Left ventricle myocardium inferior (tissue), 1 donor: ENCODE measurements around the gene ATF1. TPM values are rescaled to one million over a fixed set of nuclear protein-coding genes. Genes with fewer than 3 reads are reported as not detected.
A peak's percentile ranks its signal among the peaks of the same experiment; 100 is the strongest.

Experiments used
- DNase-seq: peaks from one replicate; pipeline ENCODE4 v3.0.0-alpha.2; 2020
- H3K27ac ChIP-seq: fragments of 200-600 bp; replicated peaks from 2 replicates; pipeline ENCODE4 v1.8.0; 2021
- H3K27me3 ChIP-seq: fragments of 200-600 bp; 2 replicates; pipeline ENCODE4 v1.8.0; 2021; ENCODE audit warnings: low read depth
- H3K36me3 ChIP-seq: fragments of 200-600 bp; 2 replicates; pipeline ENCODE4 v1.8.0; 2021
- H3K4me1 ChIP-seq: fragments of 200-600 bp; 2 replicates; pipeline ENCODE4 v1.8.0; 2021
- H3K4me3 ChIP-seq: fragments of 200-600 bp; 2 replicates; pipeline ENCODE4 v1.8.0; 2021; ENCODE audit warnings: mild to moderate bottlenecking, moderate library complexity
- H3K9me3 ChIP-seq: fragments of 200-600 bp; replicated peaks from 2 replicates; pipeline ENCODE4 v1.8.0; 2021
- CTCF ChIP-seq: fragments of 200-600 bp; IDR thresholded peaks from 2 replicates; pipeline ENCODE4 v1.8.0; 2021; ENCODE audit warnings: antibody characterized with exemption, mild to moderate bottlenecking, borderline replicate concordance
- intact Hi-C: fragments of 100-400 bp; cut with micrococcal nuclease; formaldehyde crosslinking; loops from one replicate; pipeline ENCODE4 v1.11.0; 2022
- total RNA-seq: library from RNA; stranded (reverse); fragmentation: NEBNext Ultra II Directional; extraction: Animal tissue kit (Norgen Biotek cat#: 25700); gene quantifications from one replicate; pipeline ENCODE4 v1.2.1, GENCODE V29; 2021
- donor health status: DM: no; HTN: yes; CAD: no; lungs with severe emphysema.

Gene ATF1
- total RNA-seq, 1 donor from 2014 or later = 28.3 TPM

GRCh38 chr12:50723865-50724264 is 40.0 kb upstream of the ATF1 start:
- Histone ChIP-seq H3K4me1 (peaks cover 43% of the 10 kb centered on the region), H3K27me3 (no peaks in the 10 kb centered on the region), H3K27ac (peak overlapping the region; percentile 17), H3K4me3 (no peak overlapping the region), H3K36me3 (peaks cover 83% of the 10 kb centered on the region), H3K9me3 (no peaks in the 10 kb centered on the region)
- TF ChIP-seq CTCF = no peak
- no peak for DNase-seq
- intact Hi-C loops = no loop called here

GRCh38 chr12:50725011-50725942 is 38.6 kb upstream of the ATF1 start:
- intact Hi-C loops = no loop called here
- H3K36me3 ChIP-seq = peaks cover 85% of the 10 kb centered on the region
- H3K4me3 ChIP-seq = no peak overlapping the region
- peaks cover 43% of the 10 kb centered on the region for H3K4me1 ChIP-seq
- H3K27me3 ChIP-seq = no peaks in the 10 kb centered on the region
- DNase-seq = no peak
- no peak for TF ChIP-seq CTCF
- H3K9me3 ChIP-seq = no peaks in the 10 kb centered on the region
- H3K27ac ChIP-seq = peak overlapping the region; percentile 17

- no peak for TF ChIP-seq CTCF
- H3K4me1 ChIP-seq = peaks cover 43% of the 10 kb centered on the region
- DNase-seq = no peak
- intact Hi-C loops = no loop called here
- H3K36me3 ChIP-seq = peaks cover 85% of the 10 kb centered on the region
- H3K27ac ChIP-seq = no peak overlapping the region
- H3K4me3 ChIP-seq = no peak overlapping the region
- no peaks in the 10 kb centered on the region for H3K9me3 ChIP-seq
- H3K27me3 ChIP-seq = no peaks in the 10 kb centered on the region
Observed at GRCh38 chr12:50727466-50727865, 36.4 kb upstream of the ATF1 start.

- peaks cover 41% of the 10 kb centered on the region for H3K4me1 ChIP-seq
- H3K27me3 ChIP-seq = no peaks in the 10 kb centered on the region
- no peak overlapping the region for H3K4me3 ChIP-seq
- peaks cover 87% of the 10 kb centered on the region for H3K36me3 ChIP-seq
- H3K27ac ChIP-seq = no peak overlapping the region
- no peak for TF ChIP-seq CTCF
- intact Hi-C loops = no loop called here
- no peaks in the 10 kb centered on the region for H3K9me3 ChIP-seq
- no peak for DNase-seq
Observed at GRCh38 chr12:50728417-50728816, 35.5 kb upstream of the ATF1 start.

- Histone ChIP-seq H3K27ac (no peak overlapping the region), H3K9me3 (no peaks in the 10 kb centered on the region), H3K4me3 (no peak overlapping the region), H3K4me1 (peaks cover 37% of the 10 kb centered on the region), H3K27me3 (no peaks in the 10 kb centered on the region), H3K36me3 (peaks cover 87% of the 10 kb centered on the region)
- intact Hi-C loops = no loop called here
- no peak for TF ChIP-seq CTCF
- DNase-seq = no peak
Observed at GRCh38 chr12:50728841-50729240, 35.1 kb upstream of the ATF1 start.
